Neural crest cell (in vitro differentiated cells): Measurements from ENCODE around the gene PIMREG. TPM values are rescaled to one million over a fixed set of nuclear protein-coding genes. Genes with fewer than 3 reads are reported as not detected.

Experiments
- DNase-seq: peaks from one replicate; pipeline ENCODE4 v3.0.0; 2021; ENCODE audit warnings: low read depth, mixed read lengths, low spot score
- H3K27ac Mint-ChIP-seq: one replicate; pipeline ENCODE4 v1.8.0; 2021; ENCODE audit warnings: mild to moderate bottlenecking, mixed read lengths; ENCODE audit not compliant: unreplicated experiment
- H3K27me3 Mint-ChIP-seq: 2 replicates; pipeline ENCODE4 v1.8.0; 2021; ENCODE audit warnings: low read depth, mild to moderate bottlenecking, mixed read lengths
- H3K36me3 Mint-ChIP-seq: 2 replicates; pipeline ENCODE4 v1.8.0; 2021; ENCODE audit warnings: low read depth, mild to moderate bottlenecking, mixed read lengths
- H3K4me1 Mint-ChIP-seq: 2 replicates; pipeline ENCODE4 v1.8.0; 2021; ENCODE audit warnings: mixed read lengths
- H3K4me3 Mint-ChIP-seq: one replicate; pipeline ENCODE4 v1.8.0; 2021; ENCODE audit warnings: mild to moderate bottlenecking, mixed read lengths
- H3K9me3 Mint-ChIP-seq: 2 replicates; pipeline ENCODE4 v1.8.0; 2021; ENCODE audit warnings: mixed read lengths
- CTCF ChIP-seq: fragments of 200-600 bp; sonication (generic); conservative IDR thresholded peaks from 2 replicates; pipeline ENCODE4 v1.5.0; 2021; ENCODE audit warnings: antibody characterized with exemption, mild to moderate bottlenecking
- total RNA-seq: library from RNA; stranded (reverse); gene quantifications from 2 replicates; pipeline ENCODE4 v1.2.1, GENCODE V29; 2021

PIMREG gene
- total RNA-seq, 1 donor from 2014 or later: 115 TPM

GRCh38 chr17:6454495-6455320, 10.5 kb downstream of the PIMREG start:
- Mint-ChIP-seq H3K9me3 (no peaks in the 10 kb centered on the region), H3K27ac (no peak overlapping the region), H3K4me3 (peak overlapping the region; percentile 79), H3K4me1 (peaks cover 51% of the 10 kb centered on the region), H3K27me3 (peaks cover 11% of the 10 kb centered on the region), H3K36me3 (peaks cover 3% of the 10 kb centered on the region)
- no peak for TF ChIP-seq CTCF
- no peak for DNase-seq

- TF ChIP-seq CTCF: no peak
- peak; percentile 23 for DNase-seq
- Mint-ChIP-seq H3K27ac (no peak overlapping the region), H3K36me3 (no peaks in the 10 kb centered on the region), H3K4me1 (peaks cover 48% of the 10 kb centered on the region), H3K27me3 (peaks cover 14% of the 10 kb centered on the region), H3K4me3 (no peak overlapping the region), H3K9me3 (no peaks in the 10 kb centered on the region)
Observed at GRCh38 chr17:6455321-6455705, 11.1 kb downstream of the PIMREG start.

- H3K27me3 Mint-ChIP-seq: peaks cover 14% of the 10 kb centered on the region
- peak overlapping the region; percentile 2 for H3K4me3 Mint-ChIP-seq
- DNase-seq: no peak
- H3K27ac Mint-ChIP-seq: no peak overlapping the region
- no peaks in the 10 kb centered on the region for H3K9me3 Mint-ChIP-seq
- no peaks in the 10 kb centered on the region for H3K36me3 Mint-ChIP-seq
- no peak for TF ChIP-seq CTCF
- H3K4me1 Mint-ChIP-seq: peaks cover 49% of the 10 kb centered on the region
Observed at GRCh38 chr17:6456321-6456720, 12.1 kb downstream of the PIMREG start.

- H3K27ac Mint-ChIP-seq: no peak overlapping the region
- H3K27me3 Mint-ChIP-seq: peaks cover 14% of the 10 kb centered on the region
- no peaks in the 10 kb centered on the region for H3K36me3 Mint-ChIP-seq
- TF ChIP-seq CTCF: no peak
- H3K4me1 Mint-ChIP-seq: peaks cover 54% of the 10 kb centered on the region
- no peak for DNase-seq
- H3K9me3 Mint-ChIP-seq: no peaks in the 10 kb centered on the region
- peak overlapping the region; percentile 74 for H3K4me3 Mint-ChIP-seq
Observed at GRCh38 chr17:6456914-6457687, 12.8 kb downstream of the PIMREG start.

GRCh38 chr17:6457688-6458459, 13.6 kb downstream of the PIMREG start:
- no peaks in the 10 kb centered on the region for H3K36me3 Mint-ChIP-seq
- peaks cover 55% of the 10 kb centered on the region for H3K4me1 Mint-ChIP-seq
- no peak for DNase-seq
- H3K9me3 Mint-ChIP-seq: no peaks in the 10 kb centered on the region
- no peak overlapping the region for H3K27ac Mint-ChIP-seq
- no peak for TF ChIP-seq CTCF
- H3K27me3 Mint-ChIP-seq: peaks cover 14% of the 10 kb centered on the region
- H3K4me3 Mint-ChIP-seq: no peak overlapping the region
